ENCODE data around the gene HIVEP1. TPM values are rescaled to one million over a fixed set of nuclear protein-coding genes. Genes with fewer than 3 reads are reported as not detected.

HIVEP1 gene
- total RNA-seq, 1 donor from 2014 or later: 48.9 TPM

GRCh38 chr6:12010635-12011275 lies 1.4 kb upstream of the HIVEP1 start:
- H3K36me3 Mint-ChIP-seq (ENCODE audit: low read depth, unreplicated experiment): no peaks in the 10 kb centered on the region
- peaks cover 37% of the 10 kb centered on the region for H3K79me2 ChIP-seq (ENCODE audit: insufficient read depth, low read length)
- no peak for TF ChIP-seq EZH2 (IDR thresholded peaks at IDR 0.05; ENCODE audit: insufficient read depth, low read length)
- TF ChIP-seq, protein P1, sequence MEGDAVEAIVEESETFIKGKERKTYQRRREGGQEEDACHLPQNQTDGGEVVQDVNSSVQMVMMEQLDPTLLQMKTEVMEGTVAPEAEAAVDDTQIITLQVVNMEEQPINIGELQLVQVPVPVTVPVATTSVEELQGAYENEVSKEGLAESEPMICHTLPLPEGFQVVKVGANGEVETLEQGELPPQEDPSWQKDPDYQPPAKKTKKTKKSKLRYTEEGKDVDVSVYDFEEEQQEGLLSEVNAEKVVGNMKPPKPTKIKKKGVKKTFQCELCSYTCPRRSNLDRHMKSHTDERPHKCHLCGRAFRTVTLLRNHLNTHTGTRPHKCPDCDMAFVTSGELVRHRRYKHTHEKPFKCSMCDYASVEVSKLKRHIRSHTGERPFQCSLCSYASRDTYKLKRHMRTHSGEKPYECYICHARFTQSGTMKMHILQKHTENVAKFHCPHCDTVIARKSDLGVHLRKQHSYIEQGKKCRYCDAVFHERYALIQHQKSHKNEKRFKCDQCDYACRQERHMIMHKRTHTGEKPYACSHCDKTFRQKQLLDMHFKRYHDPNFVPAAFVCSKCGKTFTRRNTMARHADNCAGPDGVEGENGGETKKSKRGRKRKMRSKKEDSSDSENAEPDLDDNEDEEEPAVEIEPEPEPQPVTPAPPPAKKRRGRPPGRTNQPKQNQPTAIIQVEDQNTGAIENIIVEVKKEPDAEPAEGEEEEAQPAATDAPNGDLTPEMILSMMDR (IDR thresholded peaks at IDR 0.05; ENCODE audit: insufficient read depth, low read depth, low read length): no peak
- H2AFZ ChIP-seq (ENCODE audit: low read depth, low read length): peak overlapping the region; percentile 6
- peak overlapping the region; percentile 84 for H3K4me3 Mint-ChIP-seq (ENCODE audit: unreplicated experiment)
- peaks cover 21% of the 10 kb centered on the region for H3K4me1 ChIP-seq (ENCODE audit: insufficient read depth, low read length)
- H3K9me3 ChIP-seq (ENCODE audit: insufficient read depth, low read depth, low read length): peaks cover 3% of the 10 kb centered on the region
- FAIRE-seq: no peak
- peak overlapping the region; percentile 99 for H3K27ac Mint-ChIP-seq (ENCODE audit: unreplicated experiment)
- H4K20me1 ChIP-seq (ENCODE audit: insufficient read depth, low read length): peaks cover 8% of the 10 kb centered on the region
- no peaks in the 10 kb centered on the region for H3K27me3 Mint-ChIP-seq (ENCODE audit: low read depth, unreplicated experiment)
- H3K27me3 ChIP-seq (ENCODE audit: insufficient read depth, low read length): no peaks in the 10 kb centered on the region
- H3K4me1 Mint-ChIP-seq (ENCODE audit: low read depth, unreplicated experiment): peaks cover 12% of the 10 kb centered on the region
- DNase-seq (ENCODE audit: low read depth): no peak
- H3K9ac ChIP-seq (ENCODE audit: low read length): peak overlapping the region; percentile 99
- H3K36me3 ChIP-seq (ENCODE audit: insufficient read depth, low read length): no peaks in the 10 kb centered on the region
- peak overlapping the region; percentile 92 for H3K4me2 ChIP-seq (ENCODE audit: low read length)
- H3K9me3 Mint-ChIP-seq (ENCODE audit: unreplicated experiment): peaks cover 2% of the 10 kb centered on the region
- peak overlapping the region; percentile 97 for H3K27ac ChIP-seq (ENCODE audit: low read depth, low read length)
- H3K4me3 ChIP-seq (ENCODE audit: insufficient read depth, low read depth, low read length): peak overlapping the region; percentile 77

GRCh38 chr6:12011276-12012037 lies 655 bp upstream of the HIVEP1 start:
- Histone ChIP-seq H3K27me3 (ENCODE audit: insufficient read depth, low read length) (no peaks in the 10 kb centered on the region), H3K36me3 (ENCODE audit: insufficient read depth, low read length) (peaks cover 2% of the 10 kb centered on the region), H4K20me1 (ENCODE audit: insufficient read depth, low read length) (peaks cover 8% of the 10 kb centered on the region), H3K79me2 (ENCODE audit: insufficient read depth, low read length) (peaks cover 42% of the 10 kb centered on the region), H3K4me3 (ENCODE audit: insufficient read depth, low read depth, low read length) (peak overlapping the region; percentile 35), H3K9ac (ENCODE audit: low read length) (peak overlapping the region; percentile 99), H3K27ac (ENCODE audit: low read depth, low read length) (peak overlapping the region; percentile 97), H3K9me3 (ENCODE audit: insufficient read depth, low read depth, low read length) (peaks cover 3% of the 10 kb centered on the region), H3K4me1 (ENCODE audit: insufficient read depth, low read length) (peaks cover 21% of the 10 kb centered on the region), H2AFZ (ENCODE audit: low read depth, low read length) (no peak overlapping the region), H3K4me2 (ENCODE audit: low read length) (peak overlapping the region; percentile 92)
- no peak for FAIRE-seq
- Mint-ChIP-seq H3K27ac (ENCODE audit: unreplicated experiment) (no peak overlapping the region), H3K36me3 (ENCODE audit: low read depth, unreplicated experiment) (no peaks in the 10 kb centered on the region), H3K9me3 (ENCODE audit: unreplicated experiment) (peaks cover 2% of the 10 kb centered on the region), H3K4me1 (ENCODE audit: low read depth, unreplicated experiment) (peaks cover 12% of the 10 kb centered on the region), H3K4me3 (ENCODE audit: unreplicated experiment) (no peak overlapping the region), H3K27me3 (ENCODE audit: low read depth, unreplicated experiment) (no peaks in the 10 kb centered on the region)
- no peak for TF ChIP-seq EZH2 (IDR thresholded peaks at IDR 0.05; ENCODE audit: insufficient read depth, low read length)
- TF ChIP-seq, protein P1 (IDR thresholded peaks at IDR 0.05; ENCODE audit: insufficient read depth, low read depth, low read length): no peak
- DNase-seq (ENCODE audit: low read depth): peak; percentile 92
